Stimulated activated CD4-positive, alpha-beta T cell treated with anti-CD3 and anti-CD28 coated beads, Interleukin-4, amount 100 ng/mL, for 48 hours (primary cell): ENCODE data around the gene DOCK2.
"Not testable (repeated sequence)": the region's sequence is repeated elsewhere in the genome, so short reads cannot be mapped to it uniquely, and the experiment has no call there.

Experiments used
- DNase-seq, 2 donors: peaks; one replicate each; pipeline ENCODE4 v3.0.0-alpha.2; 2020; ENCODE audit warnings: low read depth in 2 of 2

The DOCK2 gene

GRCh38 chr5:169942181-169942580 lies 305.1 kb downstream of the DOCK2 start:
- DNase-seq = no peak

- no peak for DNase-seq
Observed at GRCh38 chr5:169943026-169943425, 306.0 kb downstream of the DOCK2 start.

GRCh38 chr5:169944115-169944514 lies 307.0 kb downstream of the DOCK2 start:
- no peak for DNase-seq

- DNase-seq = no peak
Observed at GRCh38 chr5:169944922-169945680, 308.0 kb downstream of the DOCK2 start.

GRCh38 chr5:169945831-169946261 lies 308.8 kb downstream of the DOCK2 start:
- DNase-seq = no peak

GRCh38 chr5:169946743-169947295 lies 309.7 kb downstream of the DOCK2 start:
- DNase-seq = no peak

- no peak for DNase-seq
Observed at GRCh38 chr5:169950333-169950732, 313.3 kb downstream of the DOCK2 start.

- not testable (repeated sequence) for DNase-seq
Observed at GRCh38 chr5:169953196-169953595, 316.1 kb downstream of the DOCK2 start.

- DNase-seq = no peak
Observed at GRCh38 chr5:169954786-169955185, 317.7 kb downstream of the DOCK2 start.

- no peak for DNase-seq
Observed at GRCh38 chr5:169956126-169956525, 319.1 kb downstream of the DOCK2 start.

- no peak for DNase-seq
Observed at GRCh38 chr5:169956756-169957155, 319.7 kb downstream of the DOCK2 start.

GRCh38 chr5:169958278-169958677 lies 321.2 kb downstream of the DOCK2 start:
- DNase-seq = no peak

- no peak for DNase-seq
Observed at GRCh38 chr5:169960659-169961058, 323.6 kb downstream of the DOCK2 start.

GRCh38 chr5:169964246-169964645 lies 327.2 kb downstream of the DOCK2 start:
- DNase-seq = no peak

- no peak for DNase-seq
Observed at GRCh38 chr5:169970339-169970738, 333.3 kb downstream of the DOCK2 start.

- no peak for DNase-seq
Observed at GRCh38 chr5:169970911-169971765, 334.1 kb downstream of the DOCK2 start.

GRCh38 chr5:169971780-169972179 lies 334.7 kb downstream of the DOCK2 start:
- DNase-seq = no peak

- no peak for DNase-seq
Observed at GRCh38 chr5:169973056-169973455, 336.0 kb downstream of the DOCK2 start.

GRCh38 chr5:169974121-169974770 lies 337.2 kb downstream of the DOCK2 start:
- DNase-seq = no peak

GRCh38 chr5:169978714-169979113 lies 341.6 kb downstream of the DOCK2 start:
- no peak for DNase-seq

- no peak for DNase-seq
Observed at GRCh38 chr5:169979871-169980270, 342.8 kb downstream of the DOCK2 start.

GRCh38 chr5:169980418-169981053 lies 343.5 kb downstream of the DOCK2 start, which contains the start of gene INSYN2B:
Gene INSYN2B (minus strand): TSS chr5:169980495. CDS start chr5:169883898, 96,597 bp downstream.
- DNase-seq = peak; percentile 16 to 18
